ENCODE results near the gene IL10RB. TPM values are rescaled to one million over a fixed set of nuclear protein-coding genes. Genes with fewer than 3 reads are reported as not detected.

Gene IL10RB
- total and polyA plus RNA-seq, 2 of the 8 experiments (the other 6 are each of a cell fraction or from before 2014, with no cell fraction given): 2.7 to 3.2 TPM

DNA sequence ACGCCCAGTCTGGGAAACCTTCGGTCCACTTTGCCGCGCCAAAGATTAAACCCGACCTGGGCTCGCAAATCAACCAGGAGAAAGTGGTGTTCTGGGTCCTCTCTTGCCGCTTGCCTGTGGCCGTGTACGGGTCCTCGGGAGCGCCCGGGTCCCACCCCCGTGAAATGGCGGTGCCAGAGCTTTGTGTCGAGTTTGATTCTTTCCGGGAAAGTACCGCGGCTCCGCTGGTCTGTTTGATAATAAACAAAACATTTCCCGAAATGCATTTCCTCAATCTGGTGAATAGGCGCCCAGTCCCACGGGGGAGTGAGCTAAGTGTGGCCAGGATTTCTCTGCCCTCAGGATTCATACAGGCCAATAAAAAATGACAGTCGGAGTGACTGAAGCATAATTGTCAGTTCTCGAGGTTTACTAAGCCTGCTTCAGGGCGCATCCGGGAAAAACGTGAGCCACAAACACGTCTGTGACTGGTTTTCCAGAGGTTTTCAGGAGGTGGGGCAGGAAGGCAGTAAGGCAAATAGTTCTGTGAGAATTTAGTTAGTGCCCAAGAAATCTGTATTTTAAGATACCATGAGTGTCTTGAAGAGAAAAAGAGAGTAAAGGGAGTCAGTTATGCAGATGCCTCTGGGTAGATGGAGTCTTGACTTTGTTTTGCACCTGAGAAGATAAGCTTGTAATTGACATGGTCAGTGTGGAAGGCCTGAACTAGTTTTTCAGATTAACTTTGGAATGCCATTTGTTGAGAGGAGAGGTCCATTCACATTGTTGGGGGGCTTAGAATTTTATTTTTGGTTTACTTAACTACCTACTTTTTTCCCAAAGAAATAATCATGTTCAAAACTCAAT is 59.3 kb downstream of the IL10RB start (continued):
- TF ChIP-seq SP1 (IDR thresholded peaks at IDR 0.05; ENCODE audit: low read depth, low read length) (no peak), SAP30 (IDR thresholded peaks at IDR 0.05; ENCODE audit: insufficient read depth, insufficient replicate concordance, low read length) (no peak), EP300 (IDR thresholded peaks at IDR 0.05; ENCODE audit: borderline replicate concordance in 1 of 2, low read depth in 2 of 2, low read length in 2 of 2) (no peak), YY1 (IDR thresholded peaks at IDR 0.05; ENCODE audit: low read depth, low read length) (no peak), ZNF274 (IDR thresholded peaks at IDR 0.05; ENCODE audit: borderline replicate concordance, extremely low read depth, low read length) (no peak), ASH2L (IDR thresholded peaks at IDR 0.05; ENCODE audit: low read length) (peak; percentile 12), BCL11A (IDR thresholded peaks at IDR 0.05; ENCODE audit: low read depth in 2 of 2, low read length in 2 of 2) (no peak), CREB1 (IDR thresholded peaks at IDR 0.05) (no peak), BRCA1 (IDR thresholded peaks at IDR 0.05; ENCODE audit: low read depth, low read length) (no peak), POU5F1 (IDR thresholded peaks at IDR 0.05; ENCODE audit: low read depth, low read length) (no peak), RBBP5 (IDR thresholded peaks at IDR 0.05; ENCODE audit: borderline replicate concordance, low read depth, low read length) (peak; percentile 5; the same call in 1 of the 2 replicates), CEBPB (IDR thresholded peaks at IDR 0.05; ENCODE audit: low read depth, low read length) (no peak), JUN (IDR thresholded peaks at IDR 0.05; ENCODE audit: low read depth, low read length) (no peak), TAF7 (optimal IDR thresholded peaks at IDR 0.05; ENCODE audit: borderline replicate concordance, low read depth, low read length) (no peak), POLR2A (IDR thresholded peaks at IDR 0.05; ENCODE audit: control extremely low read depth in 1 of 2, low read depth in 2 of 2, low read length in 2 of 2) (peak in 1 of 2 experiments; percentile 40; a peak in 1 of 3 replicates), NRF1 (IDR thresholded peaks at IDR 0.05; ENCODE audit: low read depth, low read length) (no peak), CBX5 (IDR thresholded peaks at IDR 0.05; ENCODE audit: low read depth, low read length) (no peak), SIX5 (IDR thresholded peaks at IDR 0.05; ENCODE audit: low read depth, low read length) (no peak), CTCF (IDR thresholded peaks at IDR 0.05; ENCODE audit: control extremely low read depth in 1 of 3, insufficient read depth in 1 of 3, low read depth in 1 of 3, low read length in 3 of 3) (no peak), RNF2 (IDR thresholded peaks at IDR 0.05; ENCODE audit: borderline replicate concordance, low read depth, low read length, missing control alignments, poor library complexity, severe bottlenecking) (no peak)
- TF ChIP-seq, protein P1, sequence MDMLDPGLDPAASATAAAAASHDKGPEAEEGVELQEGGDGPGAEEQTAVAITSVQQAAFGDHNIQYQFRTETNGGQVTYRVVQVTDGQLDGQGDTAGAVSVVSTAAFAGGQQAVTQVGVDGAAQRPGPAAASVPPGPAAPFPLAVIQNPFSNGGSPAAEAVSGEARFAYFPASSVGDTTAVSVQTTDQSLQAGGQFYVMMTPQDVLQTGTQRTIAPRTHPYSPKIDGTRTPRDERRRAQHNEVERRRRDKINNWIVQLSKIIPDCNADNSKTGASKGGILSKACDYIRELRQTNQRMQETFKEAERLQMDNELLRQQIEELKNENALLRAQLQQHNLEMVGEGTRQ (IDR thresholded peaks at IDR 0.05; ENCODE audit: low read length): no peak

All from H1 (cell line).